Activated T-cell treated with anti-CD3 and anti-CD28 coated beads for 48 hours (primary cell): Measurements from ENCODE around the gene MYADML2.
"Not testable (repeated sequence)": the region's sequence is repeated elsewhere in the genome, so short reads cannot be mapped to it uniquely, and the experiment has no call there.

ENCODE experiments used
- DNase-seq: peaks from one replicate; pipeline ENCODE4 v3.0.0-alpha.2; 2020; ENCODE audit warnings: low read depth

MYADML2 gene

GRCh38 chr17:81958633-81959342 is 11.8 kb upstream of the MYADML2 start:
- no peak for DNase-seq

- DNase-seq, result no peak
Observed at GRCh38 chr17:81957691-81958432, 10.8 kb upstream of the MYADML2 start.

DNA sequence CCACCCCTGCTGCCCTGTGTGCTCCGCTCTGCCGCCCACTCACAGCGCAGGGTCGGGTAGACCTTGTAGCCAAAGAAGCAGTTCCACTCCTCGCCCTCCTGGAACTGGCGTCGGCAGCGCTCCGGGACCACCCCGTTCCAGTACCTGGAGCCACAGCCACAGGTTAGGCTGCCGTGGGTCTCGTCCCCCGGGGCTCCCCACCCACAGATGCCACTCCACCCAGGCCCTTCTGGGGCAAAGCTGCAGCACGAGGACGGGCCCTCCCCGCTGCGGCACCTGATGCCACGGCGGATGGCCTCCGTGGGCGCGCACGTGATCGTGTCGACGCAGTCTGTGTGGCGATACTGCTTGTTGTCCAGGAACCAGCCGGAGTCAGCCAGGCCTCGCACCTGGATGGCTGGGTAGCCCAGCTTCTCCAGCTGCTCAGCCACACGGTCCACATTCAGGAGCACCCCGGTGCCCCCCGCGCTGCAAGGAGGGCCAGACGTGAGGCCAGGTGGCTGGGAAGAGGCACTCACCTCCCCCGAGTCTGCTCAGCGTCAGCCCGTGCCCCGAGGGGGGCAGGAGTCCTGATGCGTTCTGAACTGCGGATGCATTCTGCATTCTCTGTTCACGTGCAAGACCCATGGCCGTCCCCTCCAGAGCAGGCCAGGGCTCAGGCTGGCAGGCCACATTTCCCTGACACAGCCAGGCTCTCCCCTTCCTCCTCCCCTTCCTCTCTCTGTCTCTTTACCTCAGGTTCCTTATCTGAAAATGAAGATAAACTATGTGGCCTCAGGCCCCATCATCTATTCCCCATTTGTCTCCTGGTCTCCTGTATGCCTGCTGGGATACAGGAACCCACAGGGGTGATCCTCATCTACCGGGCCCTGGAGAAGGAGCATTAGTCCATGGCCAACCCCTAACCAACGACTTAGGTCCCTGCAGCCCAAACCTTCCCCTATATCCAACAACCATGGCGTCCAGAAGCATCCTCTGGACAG is 9.9 kb upstream of the MYADML2 start:
- no peak for DNase-seq

DNA sequence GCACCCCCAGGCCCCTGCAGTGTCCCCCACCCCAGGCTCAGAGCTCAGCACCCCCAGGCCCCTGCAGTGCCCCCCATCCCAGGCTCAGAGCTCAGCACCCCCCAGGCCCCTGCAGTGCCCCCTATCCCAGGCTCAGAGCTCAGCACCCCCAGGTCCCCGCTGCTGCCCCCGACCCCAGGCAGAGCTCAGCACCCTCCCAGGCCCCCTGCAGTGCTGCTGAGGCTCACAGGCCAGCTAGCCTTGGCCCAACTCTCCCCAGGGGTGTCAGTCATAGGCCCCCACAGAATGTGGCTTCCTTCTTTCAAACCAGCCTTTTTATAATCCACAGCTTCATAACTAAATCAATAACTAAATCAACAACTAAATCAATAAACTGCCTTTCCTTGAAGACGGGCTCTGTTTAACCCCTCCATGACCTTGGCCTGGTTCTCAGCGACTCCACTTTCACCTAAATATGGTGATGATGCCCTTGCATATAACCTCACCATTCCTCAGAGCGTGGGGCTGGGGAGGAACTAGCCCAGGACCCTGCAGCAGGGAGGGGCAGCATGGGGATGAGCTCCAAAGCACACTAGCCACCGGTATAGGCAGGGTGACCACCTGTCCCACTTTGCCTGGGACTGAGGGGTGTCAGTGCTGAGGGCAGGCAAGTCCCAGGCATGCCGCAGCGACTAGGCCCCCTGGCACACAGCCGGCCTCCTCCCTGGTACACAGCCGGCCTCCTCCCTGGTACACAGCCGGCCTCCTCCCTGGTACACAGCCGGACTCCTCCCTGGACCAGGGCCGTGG is 8.9 kb upstream of the MYADML2 start:
- DNase-seq, result no peak

DNA sequence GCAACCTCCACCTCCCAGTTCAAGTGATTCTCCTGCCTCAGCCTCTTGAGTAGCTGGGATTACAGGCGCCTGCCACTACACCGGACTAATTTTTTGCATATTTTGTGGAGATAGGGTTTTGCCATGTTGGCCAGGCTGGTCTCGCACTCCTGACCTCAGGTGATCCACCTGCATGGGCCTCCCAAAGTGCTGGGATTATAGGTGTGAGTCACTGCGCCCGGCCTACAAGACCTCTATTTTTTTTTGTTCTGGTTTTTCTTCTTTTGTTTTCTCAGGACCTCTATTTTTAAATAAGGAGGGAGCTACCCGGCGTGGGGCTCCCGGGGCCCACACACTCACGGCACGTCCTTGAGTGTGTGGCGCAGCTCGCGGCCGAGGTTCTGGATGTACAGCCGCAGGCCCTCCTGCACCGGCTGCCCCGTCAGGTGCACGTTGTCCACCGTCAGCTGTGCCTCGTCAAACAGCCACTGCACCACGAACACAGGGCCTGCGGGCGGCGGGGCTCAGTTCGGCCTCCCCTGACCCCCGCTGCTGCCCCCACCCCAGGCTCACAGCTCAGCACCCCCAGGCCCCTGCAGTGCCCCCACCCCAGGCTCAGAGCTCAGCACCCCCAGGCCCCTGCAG is 8.1 kb upstream of the MYADML2 start:
- DNase-seq, result no peak

- no peak for DNase-seq
Observed at GRCh38 chr17:81954131-81955057, 7.4 kb upstream of the MYADML2 start.

DNA sequence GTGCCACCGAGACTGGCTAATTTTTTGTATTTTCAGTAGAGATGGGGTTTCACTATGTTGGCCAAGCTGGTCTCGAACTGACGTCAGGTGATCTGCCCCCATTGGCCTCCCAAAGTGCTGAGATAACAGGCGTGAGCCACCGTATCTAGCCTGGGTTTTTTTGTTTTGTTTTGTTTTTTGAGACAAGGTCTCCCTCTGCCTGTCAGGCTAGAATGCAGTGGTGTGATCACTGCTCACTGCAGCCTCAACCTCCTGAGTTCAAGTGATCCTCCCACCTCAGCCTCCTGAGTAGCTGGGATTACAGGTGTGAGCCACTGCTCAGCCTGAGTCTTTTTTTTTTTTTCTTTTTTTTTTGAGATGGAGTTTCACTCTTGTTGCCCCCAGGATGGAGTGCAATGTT is 6.4 kb upstream of the MYADML2 start:
- DNase-seq, result not testable (repeated sequence)

- no peak for DNase-seq
Observed at GRCh38 chr17:81952792-81953228, 5.8 kb upstream of the MYADML2 start.

DNA sequence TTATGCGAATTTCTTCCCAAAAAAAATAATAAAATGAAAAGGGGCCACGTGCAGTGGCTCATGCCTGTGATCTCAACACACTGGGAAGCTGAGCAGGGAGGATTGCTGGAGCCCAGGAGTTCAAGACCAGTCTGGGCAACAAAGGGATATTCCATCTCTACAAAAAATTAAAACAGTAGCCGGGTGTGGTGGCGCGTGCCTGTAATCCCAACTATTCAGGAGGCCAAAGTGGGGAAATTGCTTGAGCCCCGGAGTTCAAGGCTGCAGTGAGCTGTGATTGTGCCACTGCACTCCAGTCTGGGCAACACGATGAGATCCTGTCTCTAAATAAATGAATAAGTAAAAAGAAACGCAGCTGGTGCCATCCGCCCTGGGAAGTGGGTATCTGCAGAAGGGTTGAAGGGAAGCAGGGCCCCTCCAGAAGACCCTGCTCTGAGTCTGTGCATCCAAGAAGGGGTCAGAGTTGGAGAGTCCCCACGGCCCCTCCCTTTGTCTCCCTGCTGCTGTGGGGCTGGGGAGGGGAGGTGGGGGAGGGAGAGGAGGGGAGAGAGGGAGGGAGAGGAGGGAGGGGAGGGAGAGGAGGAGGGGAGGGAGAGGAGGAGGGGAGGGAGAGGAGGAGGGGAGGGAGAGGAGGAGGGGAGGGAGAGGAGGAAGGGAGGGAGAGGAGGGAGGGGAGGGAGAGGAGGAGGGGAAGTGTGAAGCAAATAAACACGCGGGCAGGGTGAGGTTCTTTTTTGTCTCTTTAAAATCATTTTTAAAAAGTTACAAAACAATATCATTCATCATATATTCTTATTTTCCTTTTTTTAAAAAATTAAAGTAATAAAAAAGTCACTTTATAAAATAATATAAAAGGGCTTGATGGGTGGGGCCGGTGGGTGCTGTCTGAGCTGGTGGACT is 5.0 kb upstream of the MYADML2 start:
- no peak for DNase-seq

- no peak for DNase-seq
Observed at GRCh38 chr17:81950501-81950900, 3.5 kb upstream of the MYADML2 start.

GRCh38 chr17:81948635-81949378 is 1.8 kb upstream of the MYADML2 start:
- no peak for DNase-seq

DNA sequence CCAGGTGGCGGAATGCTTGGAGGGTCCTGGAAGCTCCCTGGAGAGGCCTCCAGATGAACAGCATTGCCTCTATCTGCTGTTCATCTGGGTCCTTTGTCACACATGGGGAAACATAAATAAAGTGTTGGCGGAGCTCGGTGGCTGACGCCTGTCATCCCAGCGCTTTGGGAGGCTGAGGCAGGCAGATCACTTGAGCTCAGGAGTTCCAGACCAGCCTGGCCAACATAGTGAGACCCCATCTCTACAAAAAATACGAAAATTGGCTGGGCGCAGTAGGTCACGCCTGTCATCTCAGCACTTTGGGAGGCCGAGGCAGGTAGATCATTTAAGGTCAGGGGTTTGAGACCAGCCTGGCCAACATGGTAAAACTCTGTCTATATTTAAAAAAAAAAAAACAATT is 2.2 kb downstream of the MYADML2 start:
- no peak for DNase-seq

GRCh38 chr17:81942167-81942553 is 4.9 kb downstream of the MYADML2 start:
- no peak for DNase-seq

DNA sequence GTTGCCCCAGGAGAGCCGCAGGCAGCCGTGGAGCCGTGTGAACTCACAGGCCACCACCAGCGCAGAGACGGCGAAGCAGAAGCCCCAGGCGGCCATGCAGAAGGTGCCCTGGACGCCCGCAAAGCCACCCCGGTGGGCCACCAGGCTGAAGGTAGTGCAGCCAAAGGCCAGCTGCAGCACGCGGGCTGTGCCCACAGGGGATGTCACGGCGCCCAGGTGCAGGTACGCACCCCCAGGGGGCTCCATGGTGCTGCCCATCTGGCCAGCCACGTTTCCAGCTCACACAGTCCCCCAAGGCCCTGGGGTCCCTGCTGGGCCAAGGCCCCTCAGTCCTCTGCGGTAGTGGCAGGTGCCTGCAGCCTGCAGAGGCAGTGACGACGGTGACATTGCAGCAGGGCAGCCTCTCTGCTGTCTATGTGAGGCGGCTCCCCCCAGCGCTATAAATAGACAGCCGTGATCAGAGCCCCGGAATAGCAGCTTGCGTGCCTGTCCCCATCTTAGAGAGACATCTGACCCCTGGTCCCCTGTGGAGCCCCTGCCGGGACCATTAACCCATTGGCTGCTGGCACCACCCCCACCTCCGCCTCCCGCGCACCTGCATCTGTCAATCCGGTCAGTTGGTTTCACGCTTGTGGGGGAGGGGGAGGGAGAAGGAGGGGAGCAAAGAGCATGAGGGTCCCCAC is 5.4 kb downstream of the MYADML2 start:
- DNase-seq, result no peak

GRCh38 chr17:81940538-81941483 is 6.2 kb downstream of the MYADML2 start:
- DNase-seq, result no peak

GRCh38 chr17:81939881-81940385 is 7.1 kb downstream of the MYADML2 start:
- DNase-seq, result no peak
